Raji (cell line): ENCODE measurements around the gene CORO2A.

ENCODE experiments used
- POLR2A ChIP-seq: IDR thresholded peaks from 2 replicates; pipeline ENCODE4 v1.6.1; 2011; ENCODE audit warnings: low read depth, low read length, control low read depth; ENCODE audit not compliant: insufficient read depth

The CORO2A gene

DNA sequence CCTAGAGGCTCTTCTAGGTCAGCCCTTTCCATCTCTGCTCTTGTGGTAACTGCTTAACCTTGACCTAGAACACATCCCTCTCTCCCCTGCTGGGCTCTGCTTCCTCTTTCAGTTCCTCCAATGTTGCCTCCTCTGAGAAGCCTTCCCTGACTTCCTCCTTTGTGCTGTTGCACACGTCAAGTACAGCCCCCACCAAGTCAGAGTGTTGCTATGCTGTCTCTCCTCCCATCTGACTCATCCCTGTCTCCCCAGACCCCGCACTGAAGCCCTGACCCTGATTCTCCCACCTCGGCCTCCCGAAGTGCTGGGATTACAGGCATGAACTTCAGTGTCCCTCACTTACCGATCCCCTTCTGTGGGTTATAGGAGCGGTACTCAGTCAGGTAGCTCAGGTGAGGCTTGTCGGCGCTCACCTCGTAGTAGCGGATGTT is 63.0 kb downstream of the CORO2A start:
- TF ChIP-seq POLR2A: no peak

DNA sequence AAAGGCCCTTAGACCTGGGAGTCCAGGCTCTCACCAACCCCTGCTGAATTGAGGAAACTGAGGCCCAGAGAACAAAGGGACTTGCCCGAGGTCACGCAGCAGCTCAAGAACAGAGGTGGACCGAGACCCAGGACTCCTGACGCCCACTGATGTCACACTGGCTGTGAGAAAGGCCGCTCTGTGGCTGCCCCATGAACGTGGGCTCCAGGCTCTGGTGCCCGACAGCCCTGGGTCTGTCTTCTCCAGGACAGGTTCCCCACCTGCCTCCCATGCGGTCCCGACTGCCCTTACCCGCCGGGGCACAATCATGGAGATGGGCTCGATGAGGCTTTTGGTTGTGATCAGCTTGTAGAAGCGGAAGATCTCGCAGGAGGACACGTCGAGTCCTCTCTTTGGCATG is 64.1 kb downstream of the CORO2A start:
- no peak for TF ChIP-seq POLR2A

GRCh38 chr9:98127226-98127625 is 65.2 kb downstream of the CORO2A start:
- no peak for TF ChIP-seq POLR2A

DNA sequence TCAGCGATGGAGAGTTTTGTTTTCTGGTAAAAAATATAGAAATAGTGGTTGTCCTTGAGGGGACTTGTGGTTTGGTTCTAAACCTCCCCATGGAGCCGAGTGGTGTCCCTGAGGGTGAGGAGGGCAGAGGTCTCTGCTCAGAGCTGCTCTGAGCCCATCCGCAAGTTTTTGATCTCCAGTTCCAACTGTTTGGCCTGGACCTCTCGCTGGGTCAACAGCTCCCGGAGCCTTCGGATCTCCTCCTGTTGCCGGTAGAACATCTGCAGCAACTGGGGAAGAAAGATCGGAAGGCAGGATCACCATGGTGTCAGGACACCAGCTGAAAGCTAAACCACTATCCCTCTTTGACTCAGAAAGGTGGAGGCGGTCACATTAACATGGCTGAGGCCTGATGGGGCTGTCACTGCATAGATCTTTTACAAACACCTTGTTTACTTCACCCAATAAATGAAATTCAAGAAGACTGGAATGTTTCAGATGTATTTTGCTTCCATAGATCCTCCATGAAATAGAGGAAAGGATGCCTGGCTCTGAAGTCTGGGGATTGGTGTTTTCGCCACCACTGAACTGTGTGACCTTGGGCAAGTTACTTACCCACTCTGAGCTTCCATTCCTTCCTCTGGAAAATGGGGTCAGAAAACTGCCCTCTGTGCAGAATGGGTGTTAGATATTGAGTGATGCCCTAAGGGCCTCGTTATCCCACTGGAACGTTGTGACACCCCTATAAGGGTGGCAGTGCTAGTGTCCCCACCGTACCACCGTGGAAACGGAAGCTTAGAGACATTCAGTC is 67.6 kb downstream of the CORO2A start:
- TF ChIP-seq POLR2A: no peak

DNA sequence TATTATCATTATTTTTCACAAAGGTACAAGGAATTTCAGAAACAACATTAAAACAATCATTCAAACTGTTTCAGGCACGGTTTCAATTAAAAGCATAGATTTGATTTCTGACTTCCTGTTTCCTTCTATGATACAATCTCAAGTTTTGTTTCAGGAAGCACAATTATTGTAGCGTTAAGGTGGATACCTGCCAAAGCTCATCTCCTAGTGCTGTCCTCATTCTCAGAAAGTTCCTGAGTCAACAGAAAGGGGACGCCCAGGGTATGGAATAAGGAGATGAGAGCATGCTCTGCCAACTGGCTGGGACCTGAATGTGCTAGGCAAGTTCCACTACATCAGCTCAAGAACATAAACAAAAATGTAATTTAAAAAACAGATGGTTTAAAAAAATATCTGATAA is 71.4 kb downstream of the CORO2A start:
- TF ChIP-seq POLR2A: no peak

- no peak for TF ChIP-seq POLR2A
Observed at GRCh38 chr9:98120476-98120875, 72.0 kb downstream of the CORO2A start.

- TF ChIP-seq POLR2A: peak; percentile 61
Observed at GRCh38 chr9:98118640-98119601, 73.5 kb downstream of the CORO2A start, which contains the start of gene TRIM14. Gene TRIM14 (minus strand): TSS chr9:98119222. CDS start chr9:98119188, 34 bp downstream.

- TF ChIP-seq POLR2A: no peak
Observed at GRCh38 chr9:98117984-98118639, 74.3 kb downstream of the CORO2A start.

- no peak for TF ChIP-seq POLR2A
Observed at GRCh38 chr9:98109052-98109451, 83.4 kb downstream of the CORO2A start.

- no peak; the same call in 1 of the 2 replicates for TF ChIP-seq POLR2A
Observed at GRCh38 chr9:98108531-98109031, 83.9 kb downstream of the CORO2A start.

GRCh38 chr9:98107926-98108325 is 84.5 kb downstream of the CORO2A start:
- TF ChIP-seq POLR2A: 0 out of 2 replicates have a peak, but pooled peaks have one; percentile 23

DNA sequence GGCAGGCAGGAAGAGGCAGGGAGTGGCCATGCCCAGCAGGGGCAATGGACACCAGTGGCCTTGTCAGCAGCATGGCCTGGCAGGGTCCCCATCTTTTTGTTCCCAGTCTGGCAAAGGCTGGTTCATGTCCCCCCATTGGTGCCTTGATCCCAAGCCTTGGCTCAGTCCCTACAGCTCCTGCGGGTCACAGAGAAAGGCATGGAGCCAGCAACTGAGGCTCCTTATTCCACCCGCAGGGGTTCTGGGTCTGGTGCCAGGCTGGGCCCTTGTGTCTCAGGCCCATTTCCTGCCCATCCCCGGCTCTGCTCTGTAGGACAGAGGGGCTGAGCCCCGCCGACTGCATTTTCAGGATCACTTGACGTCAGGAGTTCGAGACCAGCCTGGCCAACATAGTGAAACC is 87.4 kb downstream of the CORO2A start:
- TF ChIP-seq POLR2A: no peak

GRCh38 chr9:98104445-98104881 is 88.0 kb downstream of the CORO2A start:
- TF ChIP-seq POLR2A: peak; percentile 29; the same call in 1 of the 2 replicates

DNA sequence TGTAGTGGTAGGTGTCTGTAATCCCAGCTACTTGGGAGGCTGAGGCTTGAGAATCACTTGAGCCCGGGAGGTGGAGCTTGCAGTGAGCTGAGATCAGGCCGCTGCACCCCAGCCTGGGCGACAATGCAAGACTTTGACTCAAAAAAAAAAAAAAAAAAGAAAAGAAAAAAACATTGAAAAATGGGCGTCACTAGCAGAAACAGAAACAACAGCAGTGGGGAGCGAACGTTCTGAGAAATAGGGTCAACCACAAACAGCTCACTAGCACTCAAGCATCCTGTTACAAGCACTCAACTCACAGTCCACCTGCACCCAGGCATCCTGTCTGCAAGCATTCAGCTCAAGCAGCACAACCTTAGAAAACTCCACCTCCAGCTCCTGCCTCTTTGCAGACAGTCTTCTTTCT is 90.6 kb downstream of the CORO2A start:
- peak; percentile 48; the same call in 1 of the 2 replicates for TF ChIP-seq POLR2A

DNA sequence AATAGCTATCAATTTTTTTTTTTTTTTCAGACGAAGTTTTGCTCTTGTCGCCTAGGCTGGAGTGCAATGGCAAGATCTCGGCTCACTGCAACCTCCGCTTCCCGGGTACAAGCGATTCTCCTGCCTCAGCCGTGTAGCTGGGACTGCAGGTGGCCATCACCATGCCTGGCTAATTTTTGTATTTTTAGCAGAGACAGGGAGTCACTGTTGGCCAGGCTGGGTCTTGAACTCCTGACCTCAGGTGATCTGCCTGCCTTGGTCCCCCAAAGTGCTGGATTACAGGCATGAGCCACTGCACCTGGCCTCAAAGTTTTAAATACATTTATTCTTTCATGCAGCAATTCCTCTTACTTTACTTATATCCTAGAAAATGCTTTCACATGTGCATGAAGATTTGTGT is 91.0 kb downstream of the CORO2A start:
- TF ChIP-seq POLR2A: no peak
